SK-N-SH treated with all-trans-retinoic acid at 6 μM for 48 hours (cell line): Measurements from ENCODE around the gene MANBA.

Experiments used
- ATAC-seq: fragments of 200-7000 bp; cut with Tn5 transposase; 3 replicates; pipeline ENCODE4 v1.9.1; 2020; ENCODE audit warnings: mild to moderate bottlenecking, moderate library complexity
- ARNTL ChIP-seq: fragments of 450-650 bp; formaldehyde crosslinking; IDR thresholded peaks from 2 replicates; pipeline ENCODE4 v1.5.0; 2020; ENCODE audit warnings: low read depth, mild to moderate bottlenecking, moderate library complexity, borderline replicate concordance
- BACH2 ChIP-seq: fragments of 250-450 bp; sonication (Bioruptor Pico); IDR thresholded peaks from 2 replicates; pipeline ENCODE4 v1.9.0; 2021; ENCODE audit warnings: mild to moderate bottlenecking, borderline replicate concordance
- CSDC2 ChIP-seq: fragments of 250-450 bp; sonication (Bioruptor Pico); IDR thresholded peaks from 2 replicates; pipeline ENCODE4 v1.5.0; 2020; ENCODE audit warnings: mild to moderate bottlenecking, moderate library complexity
- ESRRG ChIP-seq: fragments of 250-450 bp; sonication (Bioruptor Pico); IDR thresholded peaks from 2 replicates; pipeline ENCODE4 v1.6.1; 2021; ENCODE audit warnings: mild to moderate bottlenecking
- GLIS3 ChIP-seq: fragments of 250-450 bp; sonication (Bioruptor Pico); IDR thresholded peaks from 2 replicates; pipeline ENCODE4 v1.5.0; 2020; ENCODE audit warnings: mild to moderate bottlenecking, moderate library complexity
- ISL1 ChIP-seq: fragments of 250-450 bp; sonication (Bioruptor Pico); IDR thresholded peaks from 2 replicates; pipeline ENCODE4 v2.1.2; 2022; ENCODE audit warnings: mild to moderate bottlenecking, moderate library complexity
- OSR1 ChIP-seq: fragments of 250-450 bp; sonication (Bioruptor Pico); IDR thresholded peaks from 2 replicates; pipeline ENCODE4 v1.8.0; 2022; ENCODE audit warnings: moderate library complexity, mild to moderate bottlenecking, inconsistent platforms
- PPARA ChIP-seq: fragments of 250-450 bp; sonication (Bioruptor Pico); IDR thresholded peaks from 2 replicates; pipeline ENCODE4 v1.5.0; 2020; ENCODE audit warnings: mild to moderate bottlenecking, borderline replicate concordance
- RARB ChIP-seq: fragments of 250-450 bp; sonication (Bioruptor Pico); IDR thresholded peaks from 2 replicates; pipeline ENCODE4 v1.8.0; 2021; ENCODE audit warnings: mild to moderate bottlenecking, moderate library complexity
- TCF4 ChIP-seq: fragments of 250-450 bp; sonication (Bioruptor Pico); IDR thresholded peaks from 2 replicates; pipeline ENCODE4 v1.8.0; 2021; ENCODE audit warnings: mild to moderate bottlenecking, moderate library complexity, borderline replicate concordance
- TOX ChIP-seq: fragments of 250-450 bp; sonication (Bioruptor Pico); IDR thresholded peaks from 2 replicates; pipeline ENCODE4 v1.8.0; 2021; ENCODE audit warnings: mild to moderate bottlenecking, moderate library complexity, borderline replicate concordance
- TSHZ2 ChIP-seq: fragments of 250-450 bp; sonication (Bioruptor Pico); IDR thresholded peaks from 2 replicates; pipeline ENCODE4 v1.5.0; 2020; ENCODE audit warnings: mild to moderate bottlenecking, moderate library complexity
- ZC3H10 ChIP-seq: fragments of 250-450 bp; sonication (Bioruptor Pico); IDR thresholded peaks from 2 replicates; pipeline ENCODE4 v1.5.1; 2021; ENCODE audit warnings: mild to moderate bottlenecking, moderate library complexity
- ZFP3 ChIP-seq: fragments of 250-450 bp; sonication (Bioruptor Pico); IDR thresholded peaks from 2 replicates; pipeline ENCODE4 v1.5.0; 2020; ENCODE audit warnings: mild to moderate bottlenecking, moderate library complexity
- ZFP30 ChIP-seq: fragments of 450-650 bp; formaldehyde crosslinking; IDR thresholded peaks from 2 replicates; pipeline ENCODE4 v1.5.0; 2022; ENCODE audit warnings: mild to moderate bottlenecking, moderate library complexity
- ZNF565 ChIP-seq: fragments of 450-650 bp; formaldehyde crosslinking; conservative IDR thresholded peaks from 2 replicates; pipeline ENCODE4 v1.5.0; 2020; ENCODE audit warnings: low read depth, mild to moderate bottlenecking, moderate library complexity
- ZNF8 ChIP-seq: fragments of 450-650 bp; formaldehyde crosslinking; IDR thresholded peaks from 2 replicates; pipeline ENCODE4 v1.5.0; 2020; ENCODE audit warnings: mild to moderate bottlenecking, moderate library complexity
- TF ChIP-seq, protein P1 (sequence below): fragments of 250-450 bp; sonication (Bioruptor Pico); IDR thresholded peaks from 2 replicates; pipeline ENCODE4 v1.8.0; 2020; ENCODE audit warnings: mild to moderate bottlenecking, moderate library complexity, borderline replicate concordance
- TF ChIP-seq, protein P2 (sequence below): fragments of 250-450 bp; sonication (Bioruptor Pico); IDR thresholded peaks from 2 replicates; pipeline ENCODE4 v1.5.1; 2020; ENCODE audit warnings: low read depth, mild to moderate bottlenecking, moderate library complexity
- TF ChIP-seq, protein P3 (sequence below): fragments of 250-450 bp; sonication (Bioruptor Pico); IDR thresholded peaks from 2 replicates; pipeline ENCODE4 v1.5.1; 2021; ENCODE audit warnings: mild to moderate bottlenecking, moderate library complexity
- TF ChIP-seq, protein P4 (sequence below): fragments of 250-450 bp; sonication (Bioruptor Pico); IDR thresholded peaks from 2 replicates; pipeline ENCODE4 v1.8.0; 2021; ENCODE audit warnings: low read depth, mild to moderate bottlenecking, moderate library complexity, borderline replicate concordance

Gene MANBA

DNA sequence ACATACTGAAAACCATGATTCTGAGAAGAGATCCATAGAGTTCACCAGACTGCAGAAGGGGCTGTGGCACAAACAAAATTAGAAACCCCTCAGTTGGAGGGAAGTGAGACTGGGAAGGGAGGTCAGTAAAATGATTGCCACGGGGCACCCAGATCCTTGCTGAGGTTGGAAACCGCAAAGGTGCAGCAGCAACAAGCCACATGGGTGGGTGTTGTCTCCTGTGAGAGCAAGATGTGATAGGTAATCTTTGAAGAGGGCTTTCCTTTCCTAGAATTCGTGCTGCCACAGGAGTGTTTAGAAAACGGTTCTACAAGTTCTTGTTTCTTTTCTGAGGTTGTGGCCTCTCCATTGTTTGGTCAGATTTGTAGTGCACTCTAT, 174.1 kb downstream of the MANBA start:
- TF ChIP-seq, protein P1, sequence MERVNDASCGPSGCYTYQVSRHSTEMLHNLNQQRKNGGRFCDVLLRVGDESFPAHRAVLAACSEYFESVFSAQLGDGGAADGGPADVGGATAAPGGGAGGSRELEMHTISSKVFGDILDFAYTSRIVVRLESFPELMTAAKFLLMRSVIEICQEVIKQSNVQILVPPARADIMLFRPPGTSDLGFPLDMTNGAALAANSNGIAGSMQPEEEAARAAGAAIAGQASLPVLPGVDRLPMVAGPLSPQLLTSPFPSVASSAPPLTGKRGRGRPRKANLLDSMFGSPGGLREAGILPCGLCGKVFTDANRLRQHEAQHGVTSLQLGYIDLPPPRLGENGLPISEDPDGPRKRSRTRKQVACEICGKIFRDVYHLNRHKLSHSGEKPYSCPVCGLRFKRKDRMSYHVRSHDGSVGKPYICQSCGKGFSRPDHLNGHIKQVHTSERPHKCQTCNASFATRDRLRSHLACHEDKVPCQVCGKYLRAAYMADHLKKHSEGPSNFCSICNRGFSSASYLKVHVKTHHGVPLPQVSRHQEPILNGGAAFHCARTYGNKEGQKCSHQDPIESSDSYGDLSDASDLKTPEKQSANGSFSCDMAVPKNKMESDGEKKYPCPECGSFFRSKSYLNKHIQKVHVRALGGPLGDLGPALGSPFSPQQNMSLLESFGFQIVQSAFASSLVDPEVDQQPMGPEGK (CRISPR knock-in tag): no peak
- TF ChIP-seq TCF4: no peak
- TF ChIP-seq, protein P2, sequence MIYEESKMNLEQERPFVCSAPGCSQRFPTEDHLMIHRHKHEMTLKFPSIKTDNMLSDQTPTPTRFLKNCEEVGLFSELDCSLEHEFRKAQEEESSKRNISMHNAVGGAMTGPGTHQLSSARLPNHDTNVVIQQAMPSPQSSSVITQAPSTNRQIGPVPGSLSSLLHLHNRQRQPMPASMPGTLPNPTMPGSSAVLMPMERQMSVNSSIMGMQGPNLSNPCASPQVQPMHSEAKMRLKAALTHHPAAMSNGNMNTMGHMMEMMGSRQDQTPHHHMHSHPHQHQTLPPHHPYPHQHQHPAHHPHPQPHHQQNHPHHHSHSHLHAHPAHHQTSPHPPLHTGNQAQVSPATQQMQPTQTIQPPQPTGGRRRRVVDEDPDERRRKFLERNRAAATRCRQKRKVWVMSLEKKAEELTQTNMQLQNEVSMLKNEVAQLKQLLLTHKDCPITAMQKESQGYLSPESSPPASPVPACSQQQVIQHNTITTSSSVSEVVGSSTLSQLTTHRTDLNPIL (CRISPR knock-in tag): no peak
- TF ChIP-seq ZNF8 (CRISPR knock-in tag): no peak
- TF ChIP-seq ARNTL (CRISPR knock-in tag): no peak
- no peak for TF ChIP-seq CSDC2
- no peak for TF ChIP-seq OSR1 (CRISPR knock-in tag)
- TF ChIP-seq, all 23 proteins: peak for 0
- no peak for ATAC-seq

DNA sequence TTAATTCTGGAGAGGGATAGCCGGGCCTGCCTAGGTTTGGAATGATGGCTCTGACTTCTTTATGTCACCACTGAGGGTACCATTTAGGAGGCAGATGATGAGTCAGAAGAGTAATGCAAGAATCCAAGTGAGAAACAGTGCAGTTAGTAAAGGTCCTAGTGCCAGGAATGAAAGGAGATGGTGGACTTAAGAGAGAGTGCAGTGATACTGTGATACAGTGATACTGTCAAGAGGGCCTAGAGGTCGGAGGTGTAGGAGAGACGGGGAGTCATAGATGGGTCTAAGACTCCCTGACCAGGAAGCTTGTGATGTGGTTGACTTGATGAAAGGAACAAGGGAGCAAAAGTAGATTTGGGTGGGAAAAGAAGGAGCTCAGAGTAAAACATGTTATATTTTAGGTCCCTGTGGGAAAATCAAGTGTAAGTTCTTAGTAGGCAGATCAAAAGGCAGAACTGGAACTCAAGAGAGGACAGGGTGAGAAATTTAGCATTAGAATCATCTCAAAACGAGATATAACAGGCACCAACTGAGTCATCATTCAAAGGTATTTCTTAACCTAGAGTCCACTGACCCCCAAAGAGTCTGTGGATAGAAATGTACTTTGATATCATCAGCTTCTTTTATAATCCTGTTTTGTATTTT, 174.6 kb downstream of the MANBA start:
- no peak for ATAC-seq

GRCh38 chr4:102585329-102585728, 175.4 kb downstream of the MANBA start:
- ATAC-seq: no peak
- TF ChIP-seq ZNF565 (CRISPR knock-in tag) (no peak), ZNF8 (CRISPR knock-in tag) (no peak), TSHZ2 (CRISPR knock-in tag) (no peak), GLIS3 (no peak), ZC3H10 (CRISPR knock-in tag) (no peak), TOX (CRISPR knock-in tag) (no peak), BACH2 (CRISPR knock-in tag) (no peak)
- TF ChIP-seq, protein P3, sequence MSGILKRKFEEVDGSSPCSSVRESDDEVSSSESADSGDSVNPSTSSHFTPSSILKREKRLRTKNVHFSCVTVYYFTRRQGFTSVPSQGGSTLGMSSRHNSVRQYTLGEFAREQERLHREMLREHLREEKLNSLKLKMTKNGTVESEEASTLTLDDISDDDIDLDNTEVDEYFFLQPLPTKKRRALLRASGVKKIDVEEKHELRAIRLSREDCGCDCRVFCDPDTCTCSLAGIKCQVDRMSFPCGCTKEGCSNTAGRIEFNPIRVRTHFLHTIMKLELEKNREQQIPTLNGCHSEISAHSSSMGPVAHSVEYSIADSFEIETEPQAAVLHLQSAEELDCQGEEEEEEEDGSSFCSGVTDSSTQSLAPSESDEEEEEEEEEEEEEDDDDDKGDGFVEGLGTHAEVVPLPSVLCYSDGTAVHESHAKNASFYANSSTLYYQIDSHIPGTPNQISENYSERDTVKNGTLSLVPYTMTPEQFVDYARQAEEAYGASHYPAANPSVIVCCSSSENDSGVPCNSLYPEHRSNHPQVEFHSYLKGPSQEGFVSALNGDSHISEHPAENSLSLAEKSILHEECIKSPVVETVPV (CRISPR knock-in tag): no peak

More for the DNA sequence above, 174.6 kb downstream of the MANBA start:
- TF ChIP-seq PPARA (CRISPR knock-in tag) (no peak), ZFP3 (CRISPR knock-in tag) (no peak), ZNF8 (CRISPR knock-in tag) (no peak), ZC3H10 (CRISPR knock-in tag) (no peak), RARB (CRISPR knock-in tag) (no peak), ISL1 (CRISPR knock-in tag) (no peak), ZFP30 (no peak), CSDC2 (no peak), ZNF565 (CRISPR knock-in tag) (no peak), ARNTL (CRISPR knock-in tag) (no peak), ESRRG (CRISPR knock-in tag) (no peak), OSR1 (CRISPR knock-in tag) (no peak), TOX (CRISPR knock-in tag) (no peak), BACH2 (CRISPR knock-in tag) (no peak), TCF4 (no peak)
- TF ChIP-seq, protein P3 (CRISPR knock-in tag): no peak
- TF ChIP-seq, protein P2 (CRISPR knock-in tag): no peak
- TF ChIP-seq, protein P1 (CRISPR knock-in tag): no peak
- TF ChIP-seq, protein P4, sequence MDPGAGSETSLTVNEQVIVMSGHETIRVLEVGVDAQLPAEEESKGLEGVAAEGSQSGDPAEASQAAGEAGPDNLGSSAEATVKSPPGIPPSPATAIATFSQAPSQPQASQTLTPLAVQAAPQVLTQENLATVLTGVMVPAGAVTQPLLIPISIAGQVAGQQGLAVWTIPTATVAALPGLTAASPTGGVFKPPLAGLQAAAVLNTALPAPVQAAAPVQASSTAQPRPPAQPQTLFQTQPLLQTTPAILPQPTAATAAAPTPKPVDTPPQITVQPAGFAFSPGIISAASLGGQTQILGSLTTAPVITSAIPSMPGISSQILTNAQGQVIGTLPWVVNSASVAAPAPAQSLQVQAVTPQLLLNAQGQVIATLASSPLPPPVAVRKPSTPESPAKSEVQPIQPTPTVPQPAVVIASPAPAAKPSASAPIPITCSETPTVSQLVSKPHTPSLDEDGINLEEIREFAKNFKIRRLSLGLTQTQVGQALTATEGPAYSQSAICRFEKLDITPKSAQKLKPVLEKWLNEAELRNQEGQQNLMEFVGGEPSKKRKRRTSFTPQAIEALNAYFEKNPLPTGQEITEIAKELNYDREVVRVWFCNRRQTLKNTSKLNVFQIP (CRISPR knock-in tag): no peak
